Transverse colon (tissue), 4 donors: Measurements from ENCODE around the gene GSAP. TPM values are rescaled to one million over a fixed set of nuclear protein-coding genes. Genes with fewer than 3 reads are reported as not detected.

Experiments
- DNase-seq: peaks from one replicate; pipeline ENCODE4 v3.0.0-alpha.2; 2019
- H3K27ac ChIP-seq, 4 donors: fragments of 200-600 bp; sonication (generic); 2 replicates each; pipeline ENCODE4 v1.5.1; 2016 to 2018; ENCODE audit warnings: inconsistent platforms in 4 of 4
- H3K27me3 ChIP-seq: fragments of 200-600 bp; sonication (generic); 2 replicates; pipeline ENCODE4 v1.5.1; 2017; ENCODE audit warnings: inconsistent platforms
- H3K36me3 ChIP-seq, 4 donors: fragments of 200-600 bp; sonication (generic); 2 replicates each; pipeline ENCODE4 v1.5.1; 2017 to 2019; ENCODE audit warnings: inconsistent platforms in 4 of 4
- H3K4me1 ChIP-seq, 4 donors: fragments of 200-600 bp; sonication (generic); 2 replicates each; pipeline ENCODE4 v1.5.1; 2017 to 2020; ENCODE audit warnings: inconsistent platforms in 4 of 4
- H3K4me3 ChIP-seq, 4 donors: fragments of 200-600 bp; sonication (generic); 1 replicate in 1 of 4; 2 replicates in 3 of 4; pipeline versions ENCODE4 v1.5.1 to v1.6.1; 2017 to 2019; ENCODE audit warnings: inconsistent platforms in 4 of 4
- H3K9me3 ChIP-seq, 2 donors: fragments of 200-600 bp; sonication (generic); 2 replicates each; pipeline ENCODE4 v1.5.1; 2017 to 2019; ENCODE audit warnings: inconsistent platforms in 2 of 2
- CTCF ChIP-seq, 5 experiments: fragments of 200-600 bp in 3 of 5; fragments of 450-650 bp in 2 of 5; sonication (generic) in 3 of 5; IDR thresholded peaks; 1 replicate in 2 of 5; 2 replicates in 3 of 5; pipeline ENCODE4 v1.5.1; 2016 to 2017; ENCODE audit warnings: antibody characterized with exemption in 5 of 5, inconsistent platforms in 3 of 5, mild to moderate bottlenecking in 2 of 5, moderate library complexity in 1 of 5
- EP300 ChIP-seq: sonication (generic); formaldehyde crosslinking; IDR thresholded peaks from one replicate; pipeline ENCODE4 v1.6.1; 2017; ENCODE audit warnings: antibody characterized with exemption, low read depth
- POLR2A ChIP-seq: fragments of 450-650 bp; IDR thresholded peaks from one replicate; pipeline ENCODE4 v1.6.1; 2016; ENCODE audit warnings: antibody characterized with exemption, mild to moderate bottlenecking, moderate library complexity
- POLR2AphosphoS5 ChIP-seq, 3 donors: sonication (generic); formaldehyde crosslinking; IDR thresholded peaks; one replicate each; pipeline ENCODE4 v1.6.1; 2016; ENCODE audit warnings: antibody characterized with exemption in 3 of 3
- WGBS, 2 donors: methylation state at CpG; one replicate each; pipeline ENCODE4 v1.1.5; 2018; ENCODE audit warnings: low coverage in 1 of 2; 5-methylcytosine and 5-hydroxymethylcytosine counted together
- in situ Hi-C, 4 donors: fragments of 200-750 bp; cut with MboI; loops; one replicate each; pipeline versions ENCODE4 v1.15.0 to v1.15.1; 2017; ENCODE audit warnings: low sequenced_read_pairs in 3 of 4, low pct_ligation_motif_present in 1 of 4, low pct_unique_long_range_greater_than_20kb in 1 of 4
- intact Hi-C: fragments of 100-400 bp; cut with DNase I; formaldehyde crosslinking; loops from one replicate; pipeline ENCODE4 v1.15.1; 2023; ENCODE audit warnings: low total_unique reads
- total RNA-seq, 4 donors: library from RNA; depleted of rRNA; stranded (reverse); fragments of >200 nt; gene quantifications; one replicate each; pipeline ENCODE4 v1.1.0, GENCODE V29; 2016

GSAP gene
- total RNA-seq, 4 donors from 2014 or later: 5.0 to 25.2 (median 15.5) TPM

DNA sequence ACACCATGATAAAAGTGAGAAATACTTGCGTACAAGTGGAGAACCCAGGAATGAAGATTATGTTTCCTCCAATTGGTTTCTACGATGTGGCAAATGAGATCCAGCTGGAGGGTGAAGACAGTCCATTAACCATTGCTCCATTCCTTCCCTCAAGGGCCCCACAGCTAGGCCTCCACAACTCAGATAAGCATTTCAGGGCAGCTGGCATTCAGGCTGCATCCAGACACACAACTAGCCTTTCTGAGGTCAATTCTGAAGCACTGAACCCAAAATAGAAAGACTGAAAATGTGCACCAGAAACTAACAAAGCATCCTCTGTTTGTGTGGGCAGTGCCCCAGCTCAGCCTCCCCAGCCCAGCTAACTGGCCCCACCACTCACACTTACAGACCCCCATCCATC, 94.8 kb downstream of the GSAP start:
- in situ Hi-C loops (no loop called here), intact Hi-C loops (no loop called here)
- Histone ChIP-seq H3K9me3 (no peaks in the 10 kb centered on the region), H3K36me3 (no peaks in the 10 kb centered on the region), H3K27ac (no peak overlapping the region), H3K4me1 (peaks cover 0 to 3% (median under 1%) of the 10 kb centered on the region in 4 donors), H3K27me3 (no peaks in the 10 kb centered on the region), H3K4me3 (no peak overlapping the region)
- TF ChIP-seq CTCF (IDR thresholded peaks at IDR 0.05) (no peak), POLR2A (no peak), POLR2AphosphoS5 (IDR thresholded peaks at IDR 0.05) (no peak), EP300 (no peak)
- 68% methylated on average over 2 of the region's 2 CpGs; no CpG with 5 or more reads in 1 of the 2 donors for WGBS, 2 donors
- no peak for DNase-seq

DNA sequence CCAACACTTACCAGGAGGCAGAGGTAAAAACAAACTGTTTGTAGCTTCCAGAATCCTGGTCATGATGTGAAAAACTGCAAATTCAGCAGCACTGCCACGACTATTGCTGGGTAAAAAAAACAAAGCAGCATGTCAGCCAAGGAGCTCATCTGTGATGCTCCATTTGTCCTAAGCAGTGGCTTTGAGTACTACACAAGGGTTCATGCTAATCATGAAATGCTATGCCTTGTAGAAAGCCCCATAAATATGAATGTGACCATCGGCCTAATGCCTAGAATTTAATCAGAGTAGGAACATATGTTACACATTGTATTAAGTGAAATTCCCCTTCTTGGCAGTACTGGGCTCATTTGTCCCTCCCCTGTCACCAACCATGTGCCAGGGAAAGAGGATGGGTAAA, 95.4 kb downstream of the GSAP start:
- Histone ChIP-seq H3K36me3 (no peaks in the 10 kb centered on the region), H3K9me3 (no peaks in the 10 kb centered on the region), H3K27me3 (no peaks in the 10 kb centered on the region), H3K4me1 (peaks cover 0 to 6% (median 0%) of the 10 kb centered on the region in 4 donors), H3K4me3 (no peak overlapping the region), H3K27ac (no peak overlapping the region)
- TF ChIP-seq CTCF (IDR thresholded peaks at IDR 0.05): no peak
- in situ Hi-C loops: no loop called here
- DNase-seq: no peak
- WGBS, 2 donors: 70 to 78% methylated on average over 2 of the region's 2 CpGs
- intact Hi-C loops: no loop called here

DNA sequence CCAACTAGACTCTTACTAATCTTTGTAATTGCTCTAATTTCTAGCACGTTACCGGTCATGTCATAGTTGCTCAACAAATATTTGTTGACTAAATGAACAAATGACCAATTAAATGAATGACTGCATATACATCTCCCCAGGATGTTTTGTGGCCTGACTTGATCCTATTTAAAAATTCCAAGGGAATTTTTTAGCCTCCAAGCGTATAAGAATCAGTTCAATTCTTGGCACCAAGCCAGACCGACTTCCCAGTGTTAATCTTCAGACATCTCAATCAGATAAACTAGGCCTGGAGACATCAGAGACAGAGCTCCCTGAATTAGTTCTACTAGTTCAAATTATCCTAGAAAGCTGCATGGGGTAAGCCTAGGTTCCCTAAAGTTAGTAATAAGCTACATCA, 96.0 kb downstream of the GSAP start:
- no peaks in the 10 kb centered on the region for H3K9me3 ChIP-seq
- WGBS, 2 donors: 63 to 65% methylated on average over 4 of the region's 4 CpGs
- H3K27ac ChIP-seq: no peak overlapping the region
- DNase-seq: no peak
- H3K36me3 ChIP-seq: no peaks in the 10 kb centered on the region
- intact Hi-C loops (no loop called here), in situ Hi-C loops (no loop called here)
- peaks cover 0 to 6% (median 0%) of the 10 kb centered on the region in 4 donors for H3K4me1 ChIP-seq
- no peaks in the 10 kb centered on the region for H3K27me3 ChIP-seq
- no peak for TF ChIP-seq CTCF (IDR thresholded peaks at IDR 0.05)
- no peak for TF ChIP-seq POLR2A
- no peak for TF ChIP-seq POLR2AphosphoS5 (IDR thresholded peaks at IDR 0.05)
- TF ChIP-seq EP300: no peak
- H3K4me3 ChIP-seq: no peak overlapping the region

- Histone ChIP-seq H3K27me3 (no peaks in the 10 kb centered on the region), H3K27ac (no peak overlapping the region), H3K4me1 (peaks cover 0 to 15% (median 0%) of the 10 kb centered on the region in 4 donors), H3K4me3 (no peak overlapping the region), H3K36me3 (no peaks in the 10 kb centered on the region), H3K9me3 (no peaks in the 10 kb centered on the region)
- WGBS, 2 donors: 100% methylated on average over 1 of the region's 1 CpG
- no peak for DNase-seq
- TF ChIP-seq CTCF (IDR thresholded peaks at IDR 0.05) (no peak), POLR2A (no peak), POLR2AphosphoS5 (IDR thresholded peaks at IDR 0.05) (no peak), EP300 (no peak)
- intact Hi-C loops (no loop called here), in situ Hi-C loops (no loop called here)
These were observed 98.1 kb downstream of the GSAP start for GRCh38 chr7:77318019-77318418.
